Measurements from ENCODE around the gene SORCS2.

GRCh38 chr4:7326306-7326692 lies 134.0 kb downstream of the SORCS2 start:
- TF ChIP-seq EP300 (IDR thresholded peaks at IDR 0.05) (no peak), CTCF (IDR thresholded peaks at IDR 0.05) (no peak)
